ENCODE data around the gene DLG2. TPM values are rescaled to one million over a fixed set of nuclear protein-coding genes. Genes with fewer than 3 reads are reported as not detected.
A peak's percentile ranks its signal among the peaks of the same experiment; 100 is the strongest.

The DLG2 gene
- total and polyA plus RNA-seq, 2 of the 8 experiments (the other 6 are each of a cell fraction or from before 2014, with no cell fraction given): 1.7 to 14.3 TPM

DNA sequence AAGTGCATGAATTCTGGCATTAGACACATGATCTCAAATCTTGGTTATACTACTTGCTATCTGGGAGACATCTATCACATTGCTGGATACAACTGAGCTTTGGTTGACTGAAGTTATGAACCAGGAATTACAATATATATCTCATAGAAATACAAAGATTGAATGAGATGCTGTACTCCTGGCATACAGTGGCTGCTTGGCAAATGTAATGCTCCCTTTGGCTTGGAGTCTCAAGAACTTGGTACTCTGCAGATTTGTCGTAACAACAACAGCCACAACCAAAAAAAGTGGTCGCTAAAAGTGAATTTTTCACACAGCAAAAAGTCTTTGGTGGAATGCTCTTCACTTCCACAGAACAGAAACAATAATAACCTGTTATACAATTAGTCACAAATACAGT lies 1082.6 kb downstream of the DLG2 start:
- no peak overlapping the region for H3K56ac ChIP-seq (replicated peaks; ENCODE audit: insufficient read length, low read depth, low read length)
- H4K5ac ChIP-seq (ENCODE audit: insufficient read length, low read depth, low read length): peak overlapping the region; percentile 70
- H3K79me1 ChIP-seq (ENCODE audit: low read depth, low read length): no peaks in the 10 kb centered on the region
- H4K91ac ChIP-seq (replicated peaks; ENCODE audit: insufficient read length, low read length): peak overlapping the region; percentile 11
- H3K14ac ChIP-seq (ENCODE audit: insufficient read length): no peak overlapping the region
- POLR2A ChIA-PET (ENCODE audit: partially characterized antibody): no interaction called here
- H2AFZ ChIP-seq (ENCODE audit: low read length): no peak overlapping the region
- no peaks in the 10 kb centered on the region for H3K79me2 ChIP-seq (ENCODE audit: control insufficient read depth in 1 of 2, insufficient read depth in 2 of 2, low read length in 2 of 2)
- H3K4me3 ChIP-seq (ENCODE audit: extremely low read depth in 1 of 4, insufficient read depth in 2 of 4, low read depth in 3 of 4, low read length in 4 of 4): no peak overlapping the region
- DNase-seq (ENCODE audit: low read depth in 1 of 2, low spot score in 2 of 2): no peak
- no peak overlapping the region for H3K9ac ChIP-seq (replicated peaks in 1 of 4; ENCODE audit: extremely low read depth in 1 of 4, low read depth in 3 of 4, low read length in 3 of 4)
- H3K18ac ChIP-seq (ENCODE audit: extremely low read depth, low read length): no peak overlapping the region
- H2BK12ac ChIP-seq (ENCODE audit: low read depth, low read length): no peak overlapping the region
- no peaks in the 10 kb centered on the region for H3K23me2 ChIP-seq (ENCODE audit: low read depth, low read length)
- CTCF ChIA-PET (ENCODE audit: partially characterized antibody): interaction anchor here (0.5 to 9.8 kb wide), 14 partner anchors 8 to 362 kb away, joined by 3 to 84 read pairs (median 5); no protein-coding TSS in a partner anchor
- H2BK20ac ChIP-seq (ENCODE audit: low read length): peak overlapping the region; percentile 82; the same call in 1 of the 2 replicates
- H3K27ac ChIP-seq (ENCODE audit: low read depth, low read length): no peak overlapping the region
- peak overlapping the region; percentile 17 for H3K4ac ChIP-seq (replicated peaks; ENCODE audit: insufficient read length, low read depth, low read length)
- no peaks in the 10 kb centered on the region for H3K27me3 ChIP-seq (replicated peaks in 1 of 4; ENCODE audit: control insufficient read depth in 3 of 4, extremely low read depth in 1 of 4, insufficient read depth in 3 of 4, low read length in 3 of 4)
- no peak overlapping the region for H2BK15ac ChIP-seq (ENCODE audit: low read length)
- H2AK5ac ChIP-seq (ENCODE audit: low read depth, low read length): no peak overlapping the region; the same call in 1 of the 2 replicates
- H4K20me1 ChIP-seq (replicated peaks in 1 of 2; ENCODE audit: control insufficient read depth in 1 of 2, insufficient read depth in 2 of 2, low read length in 2 of 2): no peaks in the 10 kb centered on the region
- H3K4me2 ChIP-seq (ENCODE audit: insufficient read depth in 1 of 2, low read depth in 2 of 2, low read length in 2 of 2): no peak overlapping the region
- 90% methylated on average over 2 of the region's 2 CpGs; no CpG with 5 or more reads in 1 of the 2 experiments for WGBS, 2 experiments (ENCODE audit: extremely low coverage in 1 of 2, insufficient coverage in 1 of 2, insufficient read length in 1 of 2, insufficient replicate concordance in 2 of 2, low coverage in 1 of 2, low lambda C conversion rate in 2 of 2, missing lambda C conversion rate in 1 of 2)
- H3K36me3 ChIP-seq (ENCODE audit: control insufficient read depth in 2 of 4, insufficient read depth in 4 of 4, low read length in 3 of 4): no peaks in the 10 kb centered on the region
- peak overlapping the region; percentile 81; the same call in 1 of the 2 replicates for H2BK5ac ChIP-seq (ENCODE audit: low read depth, low read length)
- peak overlapping the region; percentile 88 for H2BK120ac ChIP-seq (replicated peaks; ENCODE audit: low read depth, low read length)
- H3K9me3 ChIP-seq (ENCODE audit: insufficient read depth in 2 of 2, low read depth in 1 of 2, low read length in 1 of 2): no peaks in the 10 kb centered on the region
- H3K4me1 ChIP-seq (replicated peaks in 1 of 4; ENCODE audit: control insufficient read depth in 3 of 4, insufficient read depth in 4 of 4, low read length in 3 of 4): peaks cover 0 to 14% (median 8%) of the 10 kb centered on the region in 4 experiments; a peak in 4 of 7 replicates
- H3K23ac ChIP-seq (ENCODE audit: insufficient read length): no peak overlapping the region
- H4K8ac ChIP-seq (ENCODE audit: extremely low read depth, insufficient read depth, low read length): no peak overlapping the region
- no peak for FAIRE-seq
- TF ChIP-seq, protein P1, sequence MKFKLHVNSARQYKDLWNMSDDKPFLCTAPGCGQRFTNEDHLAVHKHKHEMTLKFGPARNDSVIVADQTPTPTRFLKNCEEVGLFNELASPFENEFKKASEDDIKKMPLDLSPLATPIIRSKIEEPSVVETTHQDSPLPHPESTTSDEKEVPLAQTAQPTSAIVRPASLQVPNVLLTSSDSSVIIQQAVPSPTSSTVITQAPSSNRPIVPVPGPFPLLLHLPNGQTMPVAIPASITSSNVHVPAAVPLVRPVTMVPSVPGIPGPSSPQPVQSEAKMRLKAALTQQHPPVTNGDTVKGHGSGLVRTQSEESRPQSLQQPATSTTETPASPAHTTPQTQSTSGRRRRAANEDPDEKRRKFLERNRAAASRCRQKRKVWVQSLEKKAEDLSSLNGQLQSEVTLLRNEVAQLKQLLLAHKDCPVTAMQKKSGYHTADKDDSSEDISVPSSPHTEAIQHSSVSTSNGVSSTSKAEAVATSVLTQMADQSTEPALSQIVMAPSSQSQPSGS (IDR thresholded peaks at IDR 0.05; ENCODE audit: low read length): no peak
- TF ChIP-seq HDAC6 (IDR thresholded peaks at IDR 0.05; ENCODE audit: low read depth, low read length) (no peak), TAF7 (optimal IDR thresholded peaks at IDR 0.05; ENCODE audit: borderline replicate concordance, low read depth, low read length) (no peak), KDM4A (IDR thresholded peaks at IDR 0.05; ENCODE audit: low read depth, low read length, severe bottlenecking) (no peak), SIN3A (conservative IDR thresholded peaks at IDR 0.05 in 1 of 2, IDR thresholded peaks at IDR 0.05 in 1 of 2; ENCODE audit: low read depth in 1 of 2, low read length in 2 of 2) (no peak), RXRA (IDR thresholded peaks at IDR 0.05; ENCODE audit: insufficient read depth, low read depth, low read length) (no peak), CTBP2 (IDR thresholded peaks at IDR 0.05; ENCODE audit: borderline replicate concordance, insufficient read depth, insufficient read length, low read length) (no peak), RBBP5 (IDR thresholded peaks at IDR 0.05; ENCODE audit: borderline replicate concordance, low read depth, low read length) (no peak), CHD2 (IDR thresholded peaks at IDR 0.05; ENCODE audit: low read length) (no peak), CBX5 (IDR thresholded peaks at IDR 0.05; ENCODE audit: low read depth, low read length) (no peak)
